Activated naive CD8-positive, alpha-beta T cell treated with anti-CD3 and anti-CD28 coated beads for 36 hours (primary cell): ENCODE measurements around the gene SLC28A1. TPM values are rescaled to one million over a fixed set of nuclear protein-coding genes. Genes with fewer than 3 reads are reported as not detected.
"Not testable (repeated sequence)": the region's sequence is repeated elsewhere in the genome, so short reads cannot be mapped to it uniquely, and the experiment has no call there.

Experiments
- DNase-seq: peaks from one replicate; pipeline ENCODE4 v3.0.0; 2021
- H3K27ac Mint-ChIP-seq: one replicate; pipeline ENCODE4 v1.8.0; 2022; ENCODE audit warnings: mild to moderate bottlenecking, moderate library complexity, mixed read lengths
- H3K27me3 Mint-ChIP-seq: one replicate; pipeline ENCODE4 v1.8.0; 2022; ENCODE audit warnings: mild to moderate bottlenecking, mixed read lengths
- H3K36me3 Mint-ChIP-seq: one replicate; pipeline ENCODE4 v1.8.0; 2021; ENCODE audit warnings: mild to moderate bottlenecking, mixed read lengths
- H3K4me1 Mint-ChIP-seq: one replicate; pipeline ENCODE4 v1.8.0; 2021; ENCODE audit warnings: mixed read lengths
- H3K4me3 Mint-ChIP-seq: one replicate; pipeline ENCODE4 v1.8.0; 2022; ENCODE audit warnings: mild to moderate bottlenecking, moderate library complexity, mixed read lengths
- H3K9me3 Mint-ChIP-seq: one replicate; pipeline ENCODE4 v1.8.0; 2022; ENCODE audit warnings: mixed read lengths
- total RNA-seq, 2 experiments: library from RNA; stranded (reverse); gene quantifications; one replicate each; pipeline ENCODE4 v1.2.3, GENCODE V29; 2021

Gene SLC28A1
- total RNA-seq, 2 experiments from 2014 or later = not detected

DNA sequence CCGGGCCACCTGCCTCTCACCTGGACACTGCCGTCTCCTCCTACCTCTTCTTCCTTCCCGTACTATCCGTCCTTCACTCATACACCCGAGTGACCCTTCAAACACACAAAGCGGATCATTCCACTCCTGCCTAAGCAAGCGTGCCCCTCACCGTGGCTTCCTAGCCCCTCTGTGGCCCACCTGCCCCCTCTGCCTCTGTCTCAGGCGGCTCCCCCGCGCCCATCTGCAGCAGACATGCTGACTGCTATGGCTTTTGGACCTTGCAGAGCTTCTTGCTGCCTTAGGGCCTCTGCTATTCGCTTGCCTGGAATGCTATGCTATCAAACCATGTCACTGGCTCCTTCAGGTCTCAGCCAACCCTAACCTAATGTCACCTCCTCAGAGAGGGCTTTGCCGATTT lies 38.1 kb downstream of the SLC28A1 start:
- H3K27ac Mint-ChIP-seq = no peak overlapping the region
- no peaks in the 10 kb centered on the region for H3K9me3 Mint-ChIP-seq
- H3K27me3 Mint-ChIP-seq = no peaks in the 10 kb centered on the region
- no peak overlapping the region for H3K4me3 Mint-ChIP-seq
- no peaks in the 10 kb centered on the region for H3K36me3 Mint-ChIP-seq
- H3K4me1 Mint-ChIP-seq = no peaks in the 10 kb centered on the region
- no peak for DNase-seq

- H3K4me1 Mint-ChIP-seq = peaks cover 4% of the 10 kb centered on the region
- H3K27me3 Mint-ChIP-seq = no peaks in the 10 kb centered on the region
- no peaks in the 10 kb centered on the region for H3K36me3 Mint-ChIP-seq
- no peak for DNase-seq
- no peaks in the 10 kb centered on the region for H3K9me3 Mint-ChIP-seq
- no peak overlapping the region for H3K4me3 Mint-ChIP-seq
- no peak overlapping the region for H3K27ac Mint-ChIP-seq
Observed at GRCh38 chr15:84924077-84924731, 39.7 kb downstream of the SLC28A1 start.

GRCh38 chr15:84924821-84925569 lies 40.5 kb downstream of the SLC28A1 start:
- H3K4me3 Mint-ChIP-seq, DNase-seq, H3K4me1 Mint-ChIP-seq, H3K27me3 Mint-ChIP-seq, H3K27ac Mint-ChIP-seq, H3K36me3 Mint-ChIP-seq, H3K9me3 Mint-ChIP-seq: not testable (repeated sequence)

DNA sequence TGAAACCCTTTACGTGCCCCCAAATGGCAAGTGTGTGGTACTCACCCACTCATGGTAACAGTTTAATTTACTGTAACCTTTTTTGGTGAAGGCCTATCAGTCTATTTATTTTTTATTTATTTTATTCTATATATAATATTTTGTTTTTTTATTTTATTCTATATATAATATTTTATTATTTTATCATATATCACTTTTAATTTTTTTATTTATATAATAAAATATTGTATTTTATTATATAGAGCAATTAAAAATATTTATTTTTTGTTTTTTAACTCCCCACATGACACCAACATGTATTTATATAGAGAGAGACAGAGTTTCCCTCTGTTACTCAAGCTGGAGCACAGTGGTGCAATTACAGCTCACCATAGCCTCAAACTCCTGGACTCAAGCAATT lies 41.4 kb downstream of the SLC28A1 start:
- Mint-ChIP-seq H3K27ac (no peak overlapping the region), H3K4me1 (peaks cover 4% of the 10 kb centered on the region), H3K9me3 (no peaks in the 10 kb centered on the region), H3K4me3 (no peak overlapping the region), H3K36me3 (no peaks in the 10 kb centered on the region), H3K27me3 (no peaks in the 10 kb centered on the region)
- DNase-seq = no peak

DNA sequence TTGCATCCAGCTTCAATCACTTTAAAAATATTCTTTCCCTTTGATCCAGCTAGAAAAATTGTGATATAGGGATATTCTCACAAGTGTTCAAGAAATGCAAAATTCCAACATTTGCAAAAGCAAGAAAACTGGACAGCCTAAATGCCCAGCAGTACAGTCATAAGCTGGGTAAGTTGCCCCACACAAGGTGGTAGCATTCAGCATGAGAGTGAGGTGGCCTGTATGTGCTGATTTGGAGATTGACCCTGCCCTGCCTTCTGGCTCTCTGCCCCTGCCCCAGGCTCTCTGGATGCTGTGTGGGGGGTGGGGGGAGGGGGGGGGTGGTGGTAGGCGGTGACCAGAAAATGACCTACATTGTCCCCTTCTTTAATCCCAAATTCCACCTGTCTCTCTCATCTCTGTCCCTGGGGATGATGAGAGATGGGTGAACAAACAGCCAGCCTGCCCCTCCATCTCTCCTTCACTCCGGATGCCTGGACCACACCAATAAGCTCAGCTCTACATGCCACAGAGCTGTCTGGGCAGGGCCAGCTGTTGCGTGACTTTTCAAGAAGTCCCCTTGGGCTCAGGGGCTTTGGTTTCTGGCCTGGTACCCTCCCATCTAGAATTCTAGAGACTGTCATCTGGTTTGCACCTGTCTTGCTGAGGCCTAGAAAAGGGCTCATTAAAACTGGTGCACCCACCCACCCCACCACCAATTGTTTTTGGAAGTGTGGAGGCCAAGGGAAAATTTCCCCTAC lies 42.2 kb downstream of the SLC28A1 start:
- H3K4me3 Mint-ChIP-seq = no peak overlapping the region
- H3K27ac Mint-ChIP-seq = no peak overlapping the region
- DNase-seq = no peak
- H3K27me3 Mint-ChIP-seq = no peaks in the 10 kb centered on the region
- no peaks in the 10 kb centered on the region for H3K9me3 Mint-ChIP-seq
- no peaks in the 10 kb centered on the region for H3K36me3 Mint-ChIP-seq
- H3K4me1 Mint-ChIP-seq = peaks cover 4% of the 10 kb centered on the region

- no peak for DNase-seq
- Mint-ChIP-seq H3K9me3 (no peaks in the 10 kb centered on the region), H3K4me1 (peaks cover 4% of the 10 kb centered on the region), H3K36me3 (no peaks in the 10 kb centered on the region), H3K27me3 (no peaks in the 10 kb centered on the region), H3K4me3 (no peak overlapping the region), H3K27ac (no peak overlapping the region)
Observed at GRCh38 chr15:84928843-84929168, 44.3 kb downstream of the SLC28A1 start.

GRCh38 chr15:84929795-84930603 lies 45.5 kb downstream of the SLC28A1 start:
- peak; percentile 16 for DNase-seq

GRCh38 chr15:84934942-84935729 lies 50.7 kb downstream of the SLC28A1 start:
- Mint-ChIP-seq H3K4me1 (peaks cover 3% of the 10 kb centered on the region), H3K27me3 (peaks cover 4% of the 10 kb centered on the region), H3K9me3 (no peaks in the 10 kb centered on the region), H3K4me3 (no peak overlapping the region), H3K36me3 (no peaks in the 10 kb centered on the region), H3K27ac (no peak overlapping the region)
- no peak for DNase-seq

More at GRCh38 chr15:84929795-84930603, 45.5 kb downstream of the SLC28A1 start:
- Mint-ChIP-seq H3K9me3 (no peaks in the 10 kb centered on the region), H3K4me1 (peaks cover 4% of the 10 kb centered on the region), H3K27me3 (no peaks in the 10 kb centered on the region), H3K4me3 (no peak overlapping the region), H3K36me3 (no peaks in the 10 kb centered on the region), H3K27ac (no peak overlapping the region)

DNA sequence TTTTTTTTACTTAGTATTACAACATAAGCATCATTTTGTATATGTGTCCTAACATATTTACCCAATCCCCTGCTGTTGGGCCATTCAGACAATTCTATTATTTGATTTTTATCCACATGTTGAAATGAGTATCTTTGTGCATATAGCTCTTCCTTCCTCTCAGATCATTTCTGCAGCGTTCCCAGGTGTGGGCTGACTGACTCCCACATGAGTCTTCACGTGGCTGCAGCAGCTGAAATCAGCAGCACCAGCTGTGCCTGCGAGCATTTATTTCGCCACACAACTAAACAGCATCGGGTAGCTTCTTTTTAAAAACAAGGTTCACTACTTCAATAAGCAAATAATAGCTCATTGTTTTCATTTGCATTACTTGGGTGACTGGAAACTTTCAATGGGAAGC lies 52.7 kb downstream of the SLC28A1 start:
- no peak for DNase-seq
- no peak overlapping the region for H3K27ac Mint-ChIP-seq
- peaks cover 3% of the 10 kb centered on the region for H3K4me1 Mint-ChIP-seq
- peaks cover 4% of the 10 kb centered on the region for H3K27me3 Mint-ChIP-seq
- no peaks in the 10 kb centered on the region for H3K9me3 Mint-ChIP-seq
- H3K36me3 Mint-ChIP-seq = no peaks in the 10 kb centered on the region
- H3K4me3 Mint-ChIP-seq = no peak overlapping the region

- Mint-ChIP-seq H3K27ac (no peak overlapping the region), H3K27me3 (peaks cover 4% of the 10 kb centered on the region), H3K9me3 (no peaks in the 10 kb centered on the region), H3K4me1 (peaks cover 3% of the 10 kb centered on the region), H3K4me3 (no peak overlapping the region), H3K36me3 (no peaks in the 10 kb centered on the region)
- no peak for DNase-seq
Observed at GRCh38 chr15:84938726-84939125, 54.3 kb downstream of the SLC28A1 start.

GRCh38 chr15:84940399-84940798 lies 55.9 kb downstream of the SLC28A1 start:
- no peak overlapping the region for H3K27ac Mint-ChIP-seq
- DNase-seq = no peak
- peaks cover 4% of the 10 kb centered on the region for H3K27me3 Mint-ChIP-seq
- no peaks in the 10 kb centered on the region for H3K9me3 Mint-ChIP-seq
- peaks cover 3% of the 10 kb centered on the region for H3K4me1 Mint-ChIP-seq
- no peaks in the 10 kb centered on the region for H3K36me3 Mint-ChIP-seq
- H3K4me3 Mint-ChIP-seq = no peak overlapping the region

DNA sequence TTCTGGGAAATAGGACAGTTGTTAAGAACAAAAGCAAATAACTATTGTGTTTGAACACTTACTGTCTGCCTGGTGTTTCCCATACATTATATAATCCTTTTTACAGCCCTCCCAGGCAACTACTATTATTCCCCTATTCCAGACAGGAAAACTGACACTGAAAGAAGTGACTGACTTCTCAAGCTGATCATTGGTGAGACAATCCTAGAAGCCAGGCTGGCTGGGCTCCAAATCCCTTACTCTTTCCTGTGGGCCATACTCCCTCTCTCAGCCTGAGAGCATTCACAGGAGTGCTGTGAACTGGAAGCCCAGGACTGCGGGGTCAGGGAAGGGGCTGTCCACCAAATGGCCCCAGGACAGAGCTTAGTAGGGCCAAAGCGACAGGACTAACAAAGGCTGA lies 58.0 kb downstream of the SLC28A1 start:
- Mint-ChIP-seq H3K4me3 (no peak overlapping the region), H3K4me1 (no peaks in the 10 kb centered on the region), H3K9me3 (no peaks in the 10 kb centered on the region), H3K36me3 (no peaks in the 10 kb centered on the region), H3K27ac (no peak overlapping the region), H3K27me3 (peaks cover 4% of the 10 kb centered on the region)
- DNase-seq = no peak

- Mint-ChIP-seq H3K4me1 (no peaks in the 10 kb centered on the region), H3K4me3 (no peak overlapping the region), H3K36me3 (no peaks in the 10 kb centered on the region), H3K27ac (no peak overlapping the region), H3K9me3 (no peaks in the 10 kb centered on the region), H3K27me3 (no peaks in the 10 kb centered on the region)
- no peak for DNase-seq
Observed at GRCh38 chr15:84944311-84944710, 59.8 kb downstream of the SLC28A1 start.

DNA sequence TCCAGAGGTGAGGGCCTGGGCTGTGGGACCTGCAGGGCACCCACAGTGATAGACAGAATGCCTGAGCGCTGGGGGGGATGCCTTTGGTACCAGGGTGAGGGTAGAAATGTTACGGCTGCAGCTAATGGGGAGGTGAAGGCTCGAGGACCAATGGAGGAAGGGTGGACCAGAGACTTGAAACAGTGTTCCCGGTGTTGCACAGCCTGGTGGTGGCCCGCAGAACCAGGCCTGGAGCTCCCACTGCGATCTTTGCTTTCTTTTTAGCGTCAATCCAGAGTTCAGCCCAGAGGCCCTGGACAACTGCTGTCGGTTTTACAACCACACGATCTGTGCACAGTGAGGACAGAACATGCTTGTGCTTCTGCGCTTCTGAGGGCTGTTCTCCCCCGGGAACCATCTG lies 60.4 kb downstream of the SLC28A1 start:
- H3K36me3 Mint-ChIP-seq = no peaks in the 10 kb centered on the region
- H3K4me1 Mint-ChIP-seq = no peaks in the 10 kb centered on the region
- no peaks in the 10 kb centered on the region for H3K27me3 Mint-ChIP-seq
- H3K27ac Mint-ChIP-seq = no peak overlapping the region
- no peaks in the 10 kb centered on the region for H3K9me3 Mint-ChIP-seq
- no peak overlapping the region for H3K4me3 Mint-ChIP-seq
- DNase-seq = no peak
